SJCRH30 (cell line): ENCODE results near the gene PREX1. TPM values are rescaled to one million over a fixed set of nuclear protein-coding genes. Genes with fewer than 3 reads are reported as not detected.

Experiments
- DNase-seq, 2 experiments: peaks; one replicate each; pipeline ENCODE4 v3.0.0-alpha.2; 2015 to 2020
- H3K27ac ChIP-seq: fragments of 250-450 bp; sonication (Bioruptor Pico); 2 replicates; pipeline ENCODE4 v1.5.1; 2020; ENCODE audit warnings: mild to moderate bottlenecking, moderate library complexity
- H3K27me3 ChIP-seq: fragments of 250-450 bp; sonication (Bioruptor Pico); 2 replicates; pipeline ENCODE4 v1.5.1; 2020; ENCODE audit warnings: mild to moderate bottlenecking, moderate library complexity
- H3K36me3 ChIP-seq: fragments of 250-450 bp; sonication (Bioruptor Pico); 2 replicates; pipeline ENCODE4 v1.5.1; 2020; ENCODE audit warnings: mild to moderate bottlenecking, moderate library complexity
- H3K4me1 ChIP-seq: fragments of 250-450 bp; sonication (Bioruptor Pico); 2 replicates; pipeline ENCODE4 v1.5.1; 2020; ENCODE audit warnings: mild to moderate bottlenecking, moderate library complexity
- H3K4me3 ChIP-seq: fragments of 250-450 bp; sonication (Bioruptor Pico); 2 replicates; pipeline ENCODE4 v1.5.1; 2020; ENCODE audit warnings: mild to moderate bottlenecking, moderate library complexity
- H3K9me3 ChIP-seq: fragments of 250-450 bp; sonication (Bioruptor Pico); replicated peaks from 2 replicates; pipeline ENCODE4 v1.5.1; 2020; ENCODE audit warnings: mild to moderate bottlenecking, moderate library complexity
- total RNA-seq: library from RNA; depleted of rRNA; stranded (reverse); fragments of >200 nt; shearing (Covaris generic); gene quantifications from 2 replicates; pipeline ENCODE4 v1.2.3, GENCODE V29; 2014

PREX1 gene
- total RNA-seq, 1 experiment from 2014 or later = 88.9 TPM

DNA sequence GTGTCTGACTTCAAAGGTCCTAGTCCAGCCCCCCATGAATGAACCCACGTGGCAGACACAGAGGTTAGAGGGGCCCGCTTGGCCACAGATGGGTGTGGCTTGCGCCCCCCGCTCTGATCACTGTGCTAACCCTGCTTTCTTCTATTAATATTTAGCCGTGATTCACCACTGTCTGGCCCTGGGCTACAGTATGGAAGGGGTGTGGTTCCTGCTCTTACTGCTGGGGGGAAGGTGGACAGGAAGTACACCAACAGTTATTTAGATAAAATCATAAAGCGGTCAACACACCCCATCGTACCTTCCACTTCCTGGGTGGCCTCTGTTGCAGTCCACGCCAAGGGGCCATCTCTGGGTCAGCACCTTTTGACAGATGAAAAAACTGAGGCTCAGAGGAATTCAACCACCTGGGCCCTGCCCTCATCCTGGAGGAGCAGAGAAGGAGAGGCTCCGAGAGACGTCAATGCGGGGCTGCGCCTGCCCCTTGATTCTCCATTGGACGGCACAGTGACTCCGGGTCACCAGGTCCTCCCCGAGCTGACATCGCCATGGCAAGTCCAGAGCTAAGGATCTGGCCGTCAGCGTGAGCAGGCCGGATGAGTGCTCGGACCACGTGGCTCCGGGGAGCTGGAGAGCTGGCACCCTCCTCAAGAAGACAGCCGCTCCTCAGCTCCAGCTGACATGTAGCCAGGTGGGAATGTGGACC, 206.3 kb downstream of the PREX1 start:
- Histone ChIP-seq H3K27me3 (no peaks in the 10 kb centered on the region), H3K9me3 (no peaks in the 10 kb centered on the region), H3K27ac (peak overlapping the region; percentile 35; the same call in 1 of the 2 replicates), H3K4me1 (peaks cover 20% of the 10 kb centered on the region), H3K36me3 (peaks cover 5% of the 10 kb centered on the region; the same call in 1 of the 2 replicates), H3K4me3 (no peak overlapping the region)
- DNase-seq = no peak

DNA sequence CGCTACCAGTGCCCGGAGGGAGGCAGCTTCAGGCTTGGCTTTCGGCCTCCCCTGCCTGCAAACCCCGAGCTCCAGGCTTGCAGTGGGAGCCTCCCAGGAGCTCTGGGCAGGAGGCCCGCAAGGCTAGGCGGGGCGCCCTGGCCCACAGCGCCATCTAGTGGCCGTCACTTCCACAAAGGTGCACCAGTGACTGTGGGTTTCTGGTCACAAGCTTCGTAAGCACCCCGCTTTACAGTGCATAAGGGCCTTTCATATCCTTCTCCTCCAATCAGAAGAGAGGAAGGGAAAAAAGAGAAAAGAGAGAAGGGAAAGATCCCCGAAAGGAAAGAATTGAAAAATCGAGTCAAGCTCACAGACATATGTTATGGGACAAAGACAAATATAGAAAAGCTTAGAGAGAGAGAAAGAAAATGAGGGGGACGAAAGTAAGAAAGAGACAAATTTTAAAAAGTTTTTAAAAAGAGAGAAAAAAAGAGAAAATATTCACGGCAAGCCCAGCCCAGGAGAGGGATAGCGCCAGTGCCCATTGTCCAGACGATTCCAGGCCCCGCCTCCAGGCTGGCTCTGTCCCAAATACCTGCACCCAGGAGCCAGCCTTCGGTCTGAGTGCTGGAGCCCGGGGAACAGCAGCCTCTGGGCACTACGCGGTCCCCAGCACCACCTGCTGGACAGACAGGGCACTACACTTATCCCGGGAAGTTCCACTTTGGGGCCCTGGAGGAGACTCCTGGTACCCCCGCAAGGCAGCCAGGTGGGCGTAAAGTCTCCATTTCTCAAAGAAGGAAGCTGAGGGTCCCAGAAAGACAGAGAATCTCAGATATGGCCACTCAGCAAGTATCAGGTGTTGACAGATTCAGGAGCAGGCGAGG, 207.1 kb downstream of the PREX1 start:
- Histone ChIP-seq H3K4me1 (peaks cover 20% of the 10 kb centered on the region), H3K9me3 (no peaks in the 10 kb centered on the region), H3K4me3 (peak overlapping the region; percentile 28), H3K27me3 (no peaks in the 10 kb centered on the region), H3K27ac (peak overlapping the region; percentile 35), H3K36me3 (no peaks in the 10 kb centered on the region)
- peak; percentile 98 to 99 for DNase-seq

DNA sequence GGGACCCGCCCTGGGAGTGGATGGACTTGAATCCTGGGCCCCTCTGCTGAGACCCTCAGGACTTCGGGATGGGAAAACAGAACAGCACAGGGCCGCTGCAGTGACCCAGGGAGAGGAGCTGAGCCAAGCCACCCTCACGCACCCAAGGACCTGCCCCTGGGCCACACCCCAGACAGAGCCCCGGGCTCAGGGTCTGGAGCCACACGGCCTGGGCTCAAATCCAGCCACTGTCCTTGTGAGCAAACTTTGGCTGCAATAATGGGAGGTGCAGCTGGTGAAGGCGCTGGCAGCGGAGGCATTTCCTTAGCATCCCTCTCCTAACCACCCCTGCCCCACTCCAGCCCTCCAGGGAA, 207.7 kb downstream of the PREX1 start:
- Histone ChIP-seq H3K27ac (peak overlapping the region; percentile 35), H3K9me3 (no peaks in the 10 kb centered on the region), H3K4me1 (peaks cover 20% of the 10 kb centered on the region), H3K36me3 (no peaks in the 10 kb centered on the region), H3K27me3 (no peaks in the 10 kb centered on the region), H3K4me3 (no peak overlapping the region)
- no peak for DNase-seq

- DNase-seq = peak; percentile 84 to 86
- Histone ChIP-seq H3K27ac (peak overlapping the region; percentile 35), H3K4me3 (no peak overlapping the region)
These were observed 208.4 kb downstream of the PREX1 start for GRCh38 chr20:48619126-48620101.

GRCh38 chr20:48618631-48619030, 209.2 kb downstream of the PREX1 start:
- Histone ChIP-seq H3K4me3 (no peak overlapping the region), H3K36me3 (no peaks in the 10 kb centered on the region), H3K4me1 (peaks cover 20% of the 10 kb centered on the region), H3K27me3 (no peaks in the 10 kb centered on the region), H3K27ac (no peak overlapping the region), H3K9me3 (no peaks in the 10 kb centered on the region)
- no peak for DNase-seq

More at GRCh38 chr20:48619126-48620101, 208.4 kb downstream of the PREX1 start:
- Histone ChIP-seq H3K4me1 (peaks cover 20% of the 10 kb centered on the region), H3K9me3 (no peaks in the 10 kb centered on the region), H3K27me3 (no peaks in the 10 kb centered on the region), H3K36me3 (no peaks in the 10 kb centered on the region)

GRCh38 chr20:48618052-48618451, 209.7 kb downstream of the PREX1 start:
- DNase-seq = no peak
- H3K27ac ChIP-seq = no peak overlapping the region
- H3K9me3 ChIP-seq = no peaks in the 10 kb centered on the region
- H3K27me3 ChIP-seq = no peaks in the 10 kb centered on the region
- H3K4me3 ChIP-seq = no peak overlapping the region
- peaks cover 20% of the 10 kb centered on the region for H3K4me1 ChIP-seq
- H3K36me3 ChIP-seq = no peaks in the 10 kb centered on the region

GRCh38 chr20:48617481-48617880, 210.3 kb downstream of the PREX1 start:
- no peak for DNase-seq
- no peaks in the 10 kb centered on the region for H3K36me3 ChIP-seq
- no peak overlapping the region for H3K4me3 ChIP-seq
- peaks cover 20% of the 10 kb centered on the region for H3K4me1 ChIP-seq
- no peaks in the 10 kb centered on the region for H3K27me3 ChIP-seq
- H3K27ac ChIP-seq = no peak overlapping the region
- no peaks in the 10 kb centered on the region for H3K9me3 ChIP-seq

DNA sequence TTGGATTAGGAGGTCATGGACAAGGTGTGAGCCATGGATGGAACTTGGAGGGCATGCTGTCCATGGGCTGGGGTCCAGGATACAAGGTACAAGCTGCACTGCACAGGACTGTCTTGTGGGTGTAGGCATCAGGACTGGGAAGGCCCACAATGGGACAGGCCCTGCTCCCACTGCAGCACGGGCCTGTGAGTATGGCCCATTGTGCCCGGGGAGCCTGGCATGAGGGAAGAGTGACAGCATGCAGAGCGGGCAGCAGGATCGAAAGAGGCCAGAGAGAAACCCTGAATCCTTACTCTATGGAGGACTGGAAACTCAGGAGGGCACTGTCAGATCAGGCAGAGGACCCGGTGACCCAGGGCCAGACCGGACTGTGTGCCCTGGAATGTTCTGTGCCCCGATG, 211.3 kb downstream of the PREX1 start:
- Histone ChIP-seq H3K36me3 (no peaks in the 10 kb centered on the region), H3K27me3 (no peaks in the 10 kb centered on the region), H3K27ac (no peak overlapping the region), H3K4me1 (peaks cover 20% of the 10 kb centered on the region), H3K4me3 (no peak overlapping the region), H3K9me3 (no peaks in the 10 kb centered on the region)
- no peak for DNase-seq

GRCh38 chr20:48615871-48616270, 211.9 kb downstream of the PREX1 start:
- no peaks in the 10 kb centered on the region for H3K9me3 ChIP-seq

DNA sequence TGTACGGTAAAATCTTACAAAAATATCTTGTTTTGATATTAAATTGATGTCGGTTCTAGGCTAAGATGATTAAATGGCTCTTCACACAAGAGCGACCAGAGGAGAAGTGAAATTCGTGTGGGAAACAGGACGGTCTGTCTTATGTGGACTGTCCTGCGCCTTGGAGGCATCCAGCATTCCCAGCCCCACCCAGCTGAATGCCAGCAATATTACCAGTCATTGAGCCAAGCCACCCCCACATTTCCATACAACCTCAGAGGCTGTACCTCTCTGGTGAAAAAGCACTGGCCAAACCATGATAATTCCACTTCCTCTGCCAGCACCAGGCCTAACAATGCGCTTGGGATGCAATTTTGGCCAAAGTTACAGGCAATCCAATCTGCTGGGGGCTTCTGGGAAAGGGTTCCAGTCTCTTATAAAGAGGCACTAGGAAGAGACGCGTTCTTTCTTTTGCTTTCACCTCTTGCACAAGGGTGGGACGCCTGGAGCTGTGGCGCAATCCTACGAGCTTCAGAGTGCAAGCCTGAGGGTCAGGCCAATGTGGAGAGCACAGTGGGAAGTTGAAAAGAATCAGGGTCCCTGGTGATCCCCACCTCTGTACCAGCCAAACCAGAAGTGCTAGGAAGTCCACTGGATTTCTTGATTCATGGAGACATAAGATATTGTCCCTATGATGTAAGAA, 213.1 kb downstream of the PREX1 start:
- DNase-seq = no peak
- Histone ChIP-seq H3K27me3 (no peaks in the 10 kb centered on the region), H3K4me3 (no peak overlapping the region), H3K27ac (no peak overlapping the region), H3K4me1 (peaks cover 8% of the 10 kb centered on the region), H3K9me3 (no peaks in the 10 kb centered on the region), H3K36me3 (no peaks in the 10 kb centered on the region)

More at GRCh38 chr20:48615871-48616270, 211.9 kb downstream of the PREX1 start:
- no peak overlapping the region for H3K4me3 ChIP-seq
- no peak overlapping the region for H3K27ac ChIP-seq
- peaks cover 16% of the 10 kb centered on the region for H3K4me1 ChIP-seq
- H3K27me3 ChIP-seq = no peaks in the 10 kb centered on the region
- no peak for DNase-seq
- no peaks in the 10 kb centered on the region for H3K36me3 ChIP-seq

GRCh38 chr20:48613926-48614325, 213.9 kb downstream of the PREX1 start:
- H3K27me3 ChIP-seq = no peaks in the 10 kb centered on the region
- H3K4me3 ChIP-seq = no peak overlapping the region
- H3K4me1 ChIP-seq = no peaks in the 10 kb centered on the region; the same call in 1 of the 2 replicates
- no peak for DNase-seq
- H3K36me3 ChIP-seq = no peaks in the 10 kb centered on the region
- no peaks in the 10 kb centered on the region for H3K9me3 ChIP-seq
- no peak overlapping the region for H3K27ac ChIP-seq

- Histone ChIP-seq H3K27ac (no peak overlapping the region), H3K4me3 (no peak overlapping the region), H3K36me3 (no peaks in the 10 kb centered on the region), H3K4me1 (peaks cover 6% of the 10 kb centered on the region), H3K27me3 (no peaks in the 10 kb centered on the region), H3K9me3 (no peaks in the 10 kb centered on the region)
- no peak for DNase-seq
These were observed 215.5 kb downstream of the PREX1 start for GRCh38 chr20:48612335-48612734.

DNA sequence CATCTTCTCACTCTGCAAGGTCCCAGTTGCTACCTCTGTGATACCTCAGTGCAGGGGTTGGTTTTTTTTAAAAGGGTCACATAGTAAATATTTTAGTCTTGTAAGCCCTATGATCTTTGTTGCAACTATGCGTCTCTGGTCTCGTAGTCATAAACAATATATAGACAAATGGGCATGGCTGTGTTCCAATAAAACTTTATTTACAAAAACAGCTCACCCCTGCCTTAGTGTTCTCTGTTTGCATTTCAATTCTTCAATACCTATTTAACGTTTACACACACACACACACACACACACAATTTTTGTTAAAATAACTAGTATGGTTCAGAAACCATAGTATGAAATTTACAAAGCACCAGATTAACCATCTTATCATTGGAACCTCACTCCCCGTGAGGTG, 216.8 kb downstream of the PREX1 start:
- Histone ChIP-seq H3K27ac (no peak overlapping the region), H3K27me3 (no peaks in the 10 kb centered on the region), H3K4me1 (peaks cover 14% of the 10 kb centered on the region), H3K36me3 (no peaks in the 10 kb centered on the region), H3K4me3 (no peak overlapping the region), H3K9me3 (no peaks in the 10 kb centered on the region)
- DNase-seq = no peak

GRCh38 chr20:48609491-48609978, 218.3 kb downstream of the PREX1 start:
- no peaks in the 10 kb centered on the region for H3K9me3 ChIP-seq
- DNase-seq = no peak
- H3K4me1 ChIP-seq = peaks cover 23% of the 10 kb centered on the region
- no peak overlapping the region for H3K27ac ChIP-seq
- no peak overlapping the region for H3K4me3 ChIP-seq
- no peaks in the 10 kb centered on the region for H3K36me3 ChIP-seq
- no peaks in the 10 kb centered on the region for H3K27me3 ChIP-seq
